ENCODE data around the gene C11orf91.

The C11orf91 gene, protein sequence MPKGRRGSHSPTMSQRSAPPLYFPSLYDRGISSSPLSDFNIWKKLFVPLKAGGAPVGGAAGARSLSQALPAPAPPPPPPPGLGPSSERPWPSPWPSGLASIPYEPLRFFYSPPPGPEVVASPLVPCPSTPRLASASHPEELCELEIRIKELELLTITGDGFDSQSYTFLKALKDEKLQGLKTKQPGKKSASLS

DNA sequence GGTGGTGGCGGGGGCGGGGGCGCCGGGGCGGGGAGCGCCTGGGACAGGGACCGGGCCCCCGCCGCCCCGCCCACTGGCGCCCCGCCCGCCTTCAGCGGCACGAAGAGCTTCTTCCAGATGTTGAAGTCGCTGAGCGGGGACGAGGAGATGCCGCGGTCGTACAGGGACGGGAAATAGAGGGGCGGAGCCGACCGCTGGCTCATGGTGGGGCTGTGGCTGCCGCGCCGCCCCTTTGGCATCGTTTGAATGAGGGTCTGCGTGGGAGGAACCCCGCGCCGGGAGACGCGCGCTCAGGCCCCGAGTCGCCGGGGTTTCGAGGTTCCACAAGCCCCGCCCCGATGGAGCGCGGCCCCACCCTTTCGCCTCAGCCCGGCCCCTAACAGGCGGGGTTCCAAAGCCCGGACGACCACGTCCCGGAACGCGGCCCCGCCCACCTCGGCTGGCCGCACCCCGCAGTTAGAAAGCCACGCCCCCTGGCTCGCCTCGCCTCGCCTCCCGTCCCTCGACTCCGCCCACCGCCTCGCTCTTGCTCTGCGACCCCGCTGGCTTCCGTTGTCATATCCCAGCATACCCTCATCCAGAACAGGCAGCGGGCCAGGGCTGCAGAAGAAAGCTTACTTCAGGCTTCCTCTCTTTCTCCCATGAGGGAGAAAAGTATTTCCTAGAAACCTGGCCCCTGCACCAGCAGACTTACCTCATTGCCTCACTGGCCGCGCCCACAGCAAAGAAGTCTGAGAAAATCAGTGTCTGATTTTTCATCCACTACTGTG lies at the start of gene C11orf91:
C11orf91 (minus strand) TSS at position 325 of the 770 bp plus-strand sequence; CDS start at position 239, 86 bp downstream.
- H3K9me3 ChIP-seq (ENCODE audit: insufficient read depth, low read length, severe bottlenecking): no peaks in the 10 kb centered on the region
- H2AFZ ChIP-seq (ENCODE audit: low read depth, low read length): peak within 1 kb of the TSS; percentile 86
- DNase-seq (peak; percentile 96), ATAC-seq (ENCODE audit: insufficient read depth, low read depth) (peak; percentile 88)
- no peaks in the 10 kb centered on the region for H3K79me2 ChIP-seq (ENCODE audit: insufficient read depth, low read length)
- H3K27me3 ChIP-seq (ENCODE audit: insufficient read depth, low read length, poor library complexity): peaks cover 23% of the 10 kb centered on the region
- H3K4me3 ChIP-seq (ENCODE audit: low read depth in 1 of 2, low read length in 2 of 2): peak within 1 kb of the TSS; percentile 3 to 51; a peak in 3 of 4 replicates
- H3K9ac ChIP-seq (ENCODE audit: low read depth, low read length): peak within 1 kb of the TSS; percentile 50
- H3K4me1 ChIP-seq (ENCODE audit: insufficient read depth, low read length): peaks cover 18% of the 10 kb centered on the region
- H4K20me1 ChIP-seq (ENCODE audit: insufficient read depth, low read length): no peaks in the 10 kb centered on the region
- H3K36me3 ChIP-seq (ENCODE audit: insufficient read depth, low read length): no peaks in the 10 kb centered on the region
- peak within 1 kb of the TSS; percentile 56 for H3K27ac ChIP-seq (ENCODE audit: low read length)
- TF ChIP-seq CTCF (IDR thresholded peaks at IDR 0.05; ENCODE audit: borderline replicate concordance, extremely low read depth, low read length, poor library complexity, severe bottlenecking) (no peak), EZH2 (IDR thresholded peaks at IDR 0.05; ENCODE audit: borderline replicate concordance, low read depth, low read length, severe bottlenecking) (no peak)
- peak within 1 kb of the TSS; percentile 64 for H3K4me2 ChIP-seq (ENCODE audit: insufficient read depth, low read length)

GRCh38 chr11:33747979-33748378 lies 47.4 kb upstream of the C11orf91 start:
- Histone ChIP-seq H3K4me2 (ENCODE audit: insufficient read depth, low read length) (no peak overlapping the region), H3K36me3 (ENCODE audit: insufficient read depth, low read length) (peaks cover 24% of the 10 kb centered on the region), H3K4me3 (ENCODE audit: low read depth in 1 of 2, low read length in 2 of 2) (no peak overlapping the region), H3K9me3 (ENCODE audit: insufficient read depth, low read length, severe bottlenecking) (no peaks in the 10 kb centered on the region), H3K27me3 (ENCODE audit: insufficient read depth, low read length, poor library complexity) (no peaks in the 10 kb centered on the region), H3K27ac (ENCODE audit: low read length) (no peak overlapping the region), H3K4me1 (ENCODE audit: insufficient read depth, low read length) (no peaks in the 10 kb centered on the region), H2AFZ (ENCODE audit: low read depth, low read length) (no peak overlapping the region), H4K20me1 (ENCODE audit: insufficient read depth, low read length) (no peaks in the 10 kb centered on the region), H3K79me2 (ENCODE audit: insufficient read depth, low read length) (no peaks in the 10 kb centered on the region), H3K9ac (ENCODE audit: low read depth, low read length) (no peak overlapping the region)
- TF ChIP-seq CTCF (IDR thresholded peaks at IDR 0.05; ENCODE audit: borderline replicate concordance, extremely low read depth, low read length, poor library complexity, severe bottlenecking): no peak
- TF ChIP-seq EZH2 (IDR thresholded peaks at IDR 0.05; ENCODE audit: borderline replicate concordance, low read depth, low read length, severe bottlenecking): no peak
- DNase-seq: no peak
- no peak for ATAC-seq (ENCODE audit: insufficient read depth, low read depth)

DNA sequence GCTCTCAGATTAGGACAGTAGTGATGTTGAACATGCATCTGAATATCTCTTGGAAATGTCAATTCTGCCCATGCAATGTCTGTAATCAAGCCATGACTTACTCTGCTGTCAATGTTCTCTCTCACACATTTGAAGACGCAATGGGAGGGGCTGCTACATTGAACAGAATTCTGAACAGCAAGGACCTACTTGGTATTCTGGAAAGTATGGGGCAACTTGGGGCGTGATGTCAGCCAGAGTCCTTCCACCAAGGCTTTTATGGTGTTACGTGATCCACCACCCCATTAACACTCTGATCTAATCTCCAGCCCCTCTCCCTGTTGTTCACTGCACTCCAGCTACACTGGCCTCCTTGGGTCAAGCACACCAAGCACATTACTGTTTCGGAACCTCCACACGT lies 42.7 kb upstream of the C11orf91 start:
- Histone ChIP-seq H3K27ac (ENCODE audit: low read length) (no peak overlapping the region), H2AFZ (ENCODE audit: low read depth, low read length) (no peak overlapping the region)
- no peak for TF ChIP-seq EZH2 (IDR thresholded peaks at IDR 0.05; ENCODE audit: borderline replicate concordance, low read depth, low read length, severe bottlenecking)
- TF ChIP-seq CTCF (IDR thresholded peaks at IDR 0.05; ENCODE audit: borderline replicate concordance, extremely low read depth, low read length, poor library complexity, severe bottlenecking): no peak

More for the DNA sequence above, 42.7 kb upstream of the C11orf91 start:
- Histone ChIP-seq H3K9ac (ENCODE audit: low read depth, low read length) (no peak overlapping the region), H3K9me3 (ENCODE audit: insufficient read depth, low read length, severe bottlenecking) (no peaks in the 10 kb centered on the region), H4K20me1 (ENCODE audit: insufficient read depth, low read length) (no peaks in the 10 kb centered on the region), H3K36me3 (ENCODE audit: insufficient read depth, low read length) (peaks cover 13% of the 10 kb centered on the region), H3K27me3 (ENCODE audit: insufficient read depth, low read length, poor library complexity) (no peaks in the 10 kb centered on the region), H3K4me1 (ENCODE audit: insufficient read depth, low read length) (no peaks in the 10 kb centered on the region), H3K4me2 (ENCODE audit: insufficient read depth, low read length) (no peak overlapping the region), H3K4me3 (ENCODE audit: low read depth in 1 of 2, low read length in 2 of 2) (no peak overlapping the region), H3K79me2 (ENCODE audit: insufficient read depth, low read length) (no peaks in the 10 kb centered on the region)
- ATAC-seq (ENCODE audit: insufficient read depth, low read depth) (no peak), DNase-seq (no peak)

All from DND-41 (cell line).